Measurements from ENCODE around the gene LCN10. TPM values are rescaled to one million over a fixed set of nuclear protein-coding genes. Genes with fewer than 3 reads are reported as not detected.

LCN10 gene
- polyA plus RNA-seq, 3 donors = 0.16 TPM; not detected in 2

- Histone ChIP-seq H3K36me3 (replicated peaks in 1 of 2; ENCODE audit: control insufficient read depth in 1 of 2, insufficient read depth in 2 of 2, low read length in 2 of 2) (peaks cover 12 to 18% of the 10 kb centered on the region in 2 donors), H3K4me2 (replicated peaks; ENCODE audit: extremely low read depth, low read length, poor library complexity, severe bottlenecking) (no peak overlapping the region), H3K9me3 (replicated peaks in 1 of 2; ENCODE audit: control insufficient read depth in 1 of 2, insufficient read depth in 1 of 2, low read length in 2 of 2) (no peaks in the 10 kb centered on the region), H3K4me1 (ENCODE audit: control insufficient read depth in 1 of 2, insufficient read depth in 2 of 2, low read length in 2 of 2) (peaks cover 26 to 38% of the 10 kb centered on the region in 2 donors), H3K27ac (ENCODE audit: low read depth in 1 of 2, low read length in 2 of 2) (no peak overlapping the region), H3K79me2 (ENCODE audit: insufficient read depth, low read length) (peaks cover 46% of the 10 kb centered on the region), H2AFZ (ENCODE audit: insufficient read depth, low read depth, low read length, poor library complexity, severe bottlenecking) (no peak overlapping the region), H3K27me3 (ENCODE audit: control insufficient read depth in 2 of 2, insufficient read depth in 2 of 2, low read length in 2 of 2) (peaks cover 0 to 9% of the 10 kb centered on the region in 2 donors), H3K4me3 (replicated peaks in 1 of 3; ENCODE audit: low read depth in 2 of 3, low read length in 3 of 3) (no peak overlapping the region), H3K9ac (ENCODE audit: insufficient read depth, low read length, poor library complexity, severe bottlenecking) (no peak overlapping the region), H4K20me1 (ENCODE audit: insufficient read depth, low read length) (peaks cover 30% of the 10 kb centered on the region)
- Mint-ChIP-seq H3K27me3 (ENCODE audit: low read depth in 3 of 3) (peaks cover 6 to 12% (median 11%) of the 10 kb centered on the region in 3 donors), H3K9me3 (no peaks in the 10 kb centered on the region), H3K4me1 (peaks cover 31% of the 10 kb centered on the region), H3K36me3 (peaks cover 14 to 18% of the 10 kb centered on the region in 2 donors), H3K27ac (no peak overlapping the region), H3K4me3 (peak overlapping the region in 1 of 2 donors; percentile 24)
- WGBS (ENCODE audit: insufficient coverage) = 93% methylated on average over 4 of the region's 8 CpGs
- no peak for DNase-seq
- TF ChIP-seq CTCF (IDR thresholded peaks at IDR 0.05) = no peak
- intact Hi-C loops (cut with micrococcal nuclease) = loop anchor here (5.0 to 10.0 kb wide), 2 partner anchors 43 to 245 kb away; partner anchors contain the start of genes AGPAT2 (in 2 of the 2) and SEC16A (in 1 of the 2)
Measured at GRCh38 chr9:136729926-136730325, 12.8 kb downstream of the LCN10 start.

- Mint-ChIP-seq H3K36me3 (peaks cover 20 to 25% of the 10 kb centered on the region in 2 donors), H3K4me1 (peaks cover 31% of the 10 kb centered on the region), H3K27ac (no peak overlapping the region), H3K4me3 (peak overlapping the region; percentile 27 to 57), H3K27me3 (ENCODE audit: low read depth in 3 of 3) (peaks cover 6 to 12% (median 11%) of the 10 kb centered on the region in 3 donors), H3K9me3 (no peaks in the 10 kb centered on the region)
- peak overlapping the region in 1 of 3 experiments; percentile 89 for H3K4me3 ChIP-seq (replicated peaks in 1 of 3; ENCODE audit: low read depth in 2 of 3, low read length in 3 of 3)
- peak overlapping the region; percentile 93 for H2AFZ ChIP-seq (ENCODE audit: insufficient read depth, low read depth, low read length, poor library complexity, severe bottlenecking)
- H3K27me3 ChIP-seq (ENCODE audit: control insufficient read depth in 2 of 2, insufficient read depth in 2 of 2, low read length in 2 of 2) = peaks cover 0 to 9% of the 10 kb centered on the region in 2 donors
- WGBS (ENCODE audit: insufficient coverage) = 78% methylated on average over 7 of the region's 7 CpGs
- H4K20me1 ChIP-seq (ENCODE audit: insufficient read depth, low read length) = peaks cover 38% of the 10 kb centered on the region
- DNase-seq = no peak
- peaks cover 26 to 38% of the 10 kb centered on the region in 2 donors for H3K4me1 ChIP-seq (ENCODE audit: control insufficient read depth in 1 of 2, insufficient read depth in 2 of 2, low read length in 2 of 2)
- peaks cover 20 to 26% of the 10 kb centered on the region in 2 donors for H3K36me3 ChIP-seq (replicated peaks in 1 of 2; ENCODE audit: control insufficient read depth in 1 of 2, insufficient read depth in 2 of 2, low read length in 2 of 2)
- TF ChIP-seq CTCF (IDR thresholded peaks at IDR 0.05) = no peak
- H3K4me2 ChIP-seq (replicated peaks; ENCODE audit: extremely low read depth, low read length, poor library complexity, severe bottlenecking) = peak overlapping the region; percentile 85
- intact Hi-C loops (cut with micrococcal nuclease) = loop anchor here (5.0 to 10.0 kb wide), 2 partner anchors 42 to 244 kb away; partner anchors contain the start of genes AGPAT2 (in 2 of the 2) and SEC16A (in 1 of the 2)
- peaks cover 54% of the 10 kb centered on the region for H3K79me2 ChIP-seq (ENCODE audit: insufficient read depth, low read length)
- H3K9ac ChIP-seq (ENCODE audit: insufficient read depth, low read length, poor library complexity, severe bottlenecking) = peak overlapping the region; percentile 85
- H3K9me3 ChIP-seq (replicated peaks in 1 of 2; ENCODE audit: control insufficient read depth in 1 of 2, insufficient read depth in 1 of 2, low read length in 2 of 2) = no peaks in the 10 kb centered on the region
- H3K27ac ChIP-seq (ENCODE audit: low read depth in 1 of 2, low read length in 2 of 2) = no peak overlapping the region
Measured at GRCh38 chr9:136729144-136729543, 13.6 kb downstream of the LCN10 start.

Measured in CD14-positive monocyte (primary cell).